Measurements from ENCODE around the gene BUB3. TPM values are rescaled to one million over a fixed set of nuclear protein-coding genes. Genes with fewer than 3 reads are reported as not detected.

The BUB3 gene
- total and polyA plus RNA-seq, 2 of the 13 experiments (the other 11 are each of a cell fraction or from before 2014, with no cell fraction given) = 174 to 188 TPM

DNA sequence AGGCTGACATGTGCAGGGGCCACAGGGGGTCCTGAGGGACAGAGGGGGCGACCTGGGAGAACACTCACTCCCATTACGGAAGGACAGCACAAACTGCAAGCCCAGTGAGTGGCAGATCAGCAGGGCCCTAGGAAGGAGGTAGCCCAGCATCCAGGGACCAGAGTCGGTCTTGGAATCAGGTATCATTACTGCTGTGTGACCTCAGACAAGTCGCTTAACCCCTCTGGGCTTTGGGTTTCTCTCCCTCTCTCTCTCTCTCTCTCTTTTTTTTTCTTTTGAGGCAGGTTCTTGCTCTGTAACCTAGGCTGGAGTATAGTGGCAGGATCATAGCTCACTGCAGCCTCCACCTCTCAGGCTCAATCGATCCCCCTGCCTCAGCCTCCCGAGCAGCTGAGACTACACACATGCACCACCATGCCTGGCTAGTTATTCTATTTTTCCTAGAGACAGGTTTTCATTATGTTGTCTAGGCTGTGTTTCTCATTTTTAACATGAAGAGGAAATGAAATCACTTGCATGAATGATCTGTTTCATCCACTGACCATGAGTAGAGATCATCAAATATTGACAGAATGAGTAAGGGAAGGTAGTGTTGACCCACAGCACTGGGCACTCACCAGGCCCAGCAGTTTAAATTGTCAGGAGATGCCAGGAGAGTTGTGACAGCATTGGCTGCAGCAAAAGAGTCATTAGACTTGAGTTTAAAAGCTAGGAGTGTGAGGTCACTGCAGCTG is 49.4 kb downstream of the BUB3 start (continued):
- TF ChIP-seq, protein P1, sequence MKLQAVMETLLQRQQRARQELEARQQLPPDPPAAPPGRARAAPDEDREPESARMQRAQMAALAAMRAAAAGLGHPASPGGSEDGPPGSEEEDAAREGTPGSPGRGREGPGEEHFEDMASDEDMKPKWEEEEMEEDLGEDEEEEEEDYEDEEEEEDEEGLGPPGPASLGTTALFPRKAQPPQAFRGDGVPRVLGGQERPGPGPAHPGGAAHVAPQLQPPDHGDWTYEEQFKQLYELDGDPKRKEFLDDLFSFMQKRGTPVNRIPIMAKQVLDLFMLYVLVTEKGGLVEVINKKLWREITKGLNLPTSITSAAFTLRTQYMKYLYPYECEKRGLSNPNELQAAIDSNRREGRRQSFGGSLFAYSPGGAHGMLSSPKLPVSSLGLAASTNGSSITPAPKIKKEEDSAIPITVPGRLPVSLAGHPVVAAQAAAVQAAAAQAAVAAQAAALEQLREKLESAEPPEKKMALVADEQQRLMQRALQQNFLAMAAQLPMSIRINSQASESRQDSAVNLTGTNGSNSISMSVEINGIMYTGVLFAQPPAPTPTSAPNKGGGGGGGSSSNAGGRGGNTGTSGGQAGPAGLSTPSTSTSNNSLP (IDR thresholded peaks at IDR 0.05; ENCODE audit: low read depth, low read length) = peak; percentile 93
- TF ChIP-seq KDM2A (CRISPR knock-in tag; IDR thresholded peaks at IDR 0.05; ENCODE audit: borderline replicate concordance, low read depth) (no peak), JARID2 (CRISPR knock-in tag; IDR thresholded peaks at IDR 0.05; ENCODE audit: insufficient replicate concordance) (no peak), SNAPC2 (CRISPR knock-in tag; IDR thresholded peaks at IDR 0.05) (no peak), ZNF773 (CRISPR knock-in tag; IDR thresholded peaks at IDR 0.05; ENCODE audit: borderline replicate concordance) (no peak), ZNF446 (CRISPR knock-in tag; IDR thresholded peaks at IDR 0.05) (no peak), KLF13 (CRISPR knock-in tag; IDR thresholded peaks at IDR 0.05) (no peak), POLR2G (IDR thresholded peaks at IDR 0.05; ENCODE audit: low read depth, low read length) (no peak), HNRNPK (IDR thresholded peaks at IDR 0.05; ENCODE audit: low read depth, low read length, poor library complexity, severe bottlenecking) (no peak), BHLHE40 (IDR thresholded peaks at IDR 0.05; ENCODE audit: low read length) (0 out of 2 replicates have a peak, but pooled peaks have one; percentile 38)
- TF ChIP-seq, protein P2, sequence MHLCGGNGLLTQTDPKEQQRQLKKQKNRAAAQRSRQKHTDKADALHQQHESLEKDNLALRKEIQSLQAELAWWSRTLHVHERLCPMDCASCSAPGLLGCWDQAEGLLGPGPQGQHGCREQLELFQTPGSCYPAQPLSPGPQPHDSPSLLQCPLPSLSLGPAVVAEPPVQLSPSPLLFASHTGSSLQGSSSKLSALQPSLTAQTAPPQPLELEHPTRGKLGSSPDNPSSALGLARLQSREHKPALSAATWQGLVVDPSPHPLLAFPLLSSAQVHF (CRISPR knock-in tag; IDR thresholded peaks at IDR 0.05) = no peak
- TF ChIP-seq, protein P3, sequence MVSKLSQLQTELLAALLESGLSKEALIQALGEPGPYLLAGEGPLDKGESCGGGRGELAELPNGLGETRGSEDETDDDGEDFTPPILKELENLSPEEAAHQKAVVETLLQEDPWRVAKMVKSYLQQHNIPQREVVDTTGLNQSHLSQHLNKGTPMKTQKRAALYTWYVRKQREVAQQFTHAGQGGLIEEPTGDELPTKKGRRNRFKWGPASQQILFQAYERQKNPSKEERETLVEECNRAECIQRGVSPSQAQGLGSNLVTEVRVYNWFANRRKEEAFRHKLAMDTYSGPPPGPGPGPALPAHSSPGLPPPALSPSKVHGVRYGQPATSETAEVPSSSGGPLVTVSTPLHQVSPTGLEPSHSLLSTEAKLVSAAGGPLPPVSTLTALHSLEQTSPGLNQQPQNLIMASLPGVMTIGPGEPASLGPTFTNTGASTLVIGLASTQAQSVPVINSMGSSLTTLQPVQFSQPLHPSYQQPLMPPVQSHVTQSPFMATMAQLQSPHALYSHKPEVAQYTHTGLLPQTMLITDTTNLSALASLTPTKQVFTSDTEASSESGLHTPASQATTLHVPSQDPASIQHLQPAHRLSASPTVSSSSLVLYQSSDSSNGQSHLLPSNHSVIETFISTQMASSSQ (IDR thresholded peaks at IDR 0.05; ENCODE audit: low read depth) = no peak; the same call in 1 of the 2 replicates
- TF ChIP-seq, protein P3 (CRISPR knock-in tag; IDR thresholded peaks at IDR 0.05; ENCODE audit: borderline replicate concordance) = no peak
- TF ChIP-seq, protein P4, sequence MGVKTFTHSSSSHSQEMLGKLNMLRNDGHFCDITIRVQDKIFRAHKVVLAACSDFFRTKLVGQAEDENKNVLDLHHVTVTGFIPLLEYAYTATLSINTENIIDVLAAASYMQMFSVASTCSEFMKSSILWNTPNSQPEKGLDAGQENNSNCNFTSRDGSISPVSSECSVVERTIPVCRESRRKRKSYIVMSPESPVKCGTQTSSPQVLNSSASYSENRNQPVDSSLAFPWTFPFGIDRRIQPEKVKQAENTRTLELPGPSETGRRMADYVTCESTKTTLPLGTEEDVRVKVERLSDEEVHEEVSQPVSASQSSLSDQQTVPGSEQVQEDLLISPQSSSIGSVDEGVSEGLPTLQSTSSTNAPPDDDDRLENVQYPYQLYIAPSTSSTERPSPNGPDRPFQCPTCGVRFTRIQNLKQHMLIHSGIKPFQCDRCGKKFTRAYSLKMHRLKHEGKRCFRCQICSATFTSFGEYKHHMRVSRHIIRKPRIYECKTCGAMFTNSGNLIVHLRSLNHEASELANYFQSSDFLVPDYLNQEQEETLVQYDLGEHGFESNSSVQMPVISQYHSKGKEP (CRISPR knock-in tag; IDR thresholded peaks at IDR 0.05) = no peak
- TF ChIP-seq, protein P5, sequence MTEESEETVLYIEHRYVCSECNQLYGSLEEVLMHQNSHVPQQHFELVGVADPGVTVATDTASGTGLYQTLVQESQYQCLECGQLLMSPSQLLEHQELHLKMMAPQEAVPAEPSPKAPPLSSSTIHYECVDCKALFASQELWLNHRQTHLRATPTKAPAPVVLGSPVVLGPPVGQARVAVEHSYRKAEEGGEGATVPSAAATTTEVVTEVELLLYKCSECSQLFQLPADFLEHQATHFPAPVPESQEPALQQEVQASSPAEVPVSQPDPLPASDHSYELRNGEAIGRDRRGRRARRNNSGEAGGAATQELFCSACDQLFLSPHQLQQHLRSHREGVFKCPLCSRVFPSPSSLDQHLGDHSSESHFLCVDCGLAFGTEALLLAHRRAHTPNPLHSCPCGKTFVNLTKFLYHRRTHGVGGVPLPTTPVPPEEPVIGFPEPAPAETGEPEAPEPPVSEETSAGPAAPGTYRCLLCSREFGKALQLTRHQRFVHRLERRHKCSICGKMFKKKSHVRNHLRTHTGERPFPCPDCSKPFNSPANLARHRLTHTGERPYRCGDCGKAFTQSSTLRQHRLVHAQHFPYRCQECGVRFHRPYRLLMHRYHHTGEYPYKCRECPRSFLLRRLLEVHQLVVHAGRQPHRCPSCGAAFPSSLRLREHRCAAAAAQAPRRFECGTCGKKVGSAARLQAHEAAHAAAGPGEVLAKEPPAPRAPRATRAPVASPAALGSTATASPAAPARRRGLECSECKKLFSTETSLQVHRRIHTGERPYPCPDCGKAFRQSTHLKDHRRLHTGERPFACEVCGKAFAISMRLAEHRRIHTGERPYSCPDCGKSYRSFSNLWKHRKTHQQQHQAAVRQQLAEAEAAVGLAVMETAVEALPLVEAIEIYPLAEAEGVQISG (CRISPR knock-in tag; IDR thresholded peaks at IDR 0.05) = no peak

All from HepG2 (cell line).